NCI-H1092 treated with DMSO at 0.1 percent for 48 hours (cell line): Measurements from ENCODE around the gene MYO1E.

Source experiments
- DNase-seq: peaks from one replicate; lab custom pipeline; 2025; lab: John Stamatoyannopoulos, UW

The MYO1E gene

DNA sequence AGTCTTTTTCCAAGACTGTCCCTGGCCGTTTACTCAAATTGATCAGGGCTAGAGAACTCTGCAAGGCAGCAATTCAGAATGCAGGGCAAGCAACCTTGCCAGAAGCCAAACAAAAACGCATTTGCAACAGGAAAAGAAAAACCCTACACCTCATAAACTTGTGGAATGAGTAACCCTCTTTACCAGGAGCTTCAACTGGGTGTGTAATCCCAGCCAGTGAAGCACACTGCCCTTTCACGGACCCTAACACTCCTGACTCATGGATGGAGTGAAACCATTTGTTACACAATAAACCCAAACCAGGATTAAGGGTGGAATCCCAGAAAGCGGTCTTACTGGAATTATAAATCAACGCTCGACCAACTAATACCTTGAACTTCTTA lies 180.8 kb downstream of the MYO1E start:
- DNase-seq, result no peak

DNA sequence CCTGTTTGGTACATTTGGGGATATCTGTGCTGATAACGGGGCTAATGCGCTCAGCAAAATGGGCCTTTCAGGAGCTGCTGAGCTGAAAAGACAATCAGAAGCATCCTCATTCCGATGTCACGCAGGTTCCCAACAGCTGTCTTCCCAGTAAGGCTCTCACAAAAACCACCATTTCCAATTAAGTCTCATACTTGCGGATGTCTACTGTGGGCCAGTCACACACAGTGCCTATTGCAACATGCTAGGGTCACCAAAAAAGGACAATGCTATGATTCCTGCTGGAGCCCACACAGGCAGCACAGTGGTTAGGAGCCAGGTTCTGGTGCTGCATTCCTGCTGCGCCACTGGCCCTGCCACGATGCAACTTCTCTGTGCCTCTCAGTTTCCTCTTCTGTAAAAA lies 182.4 kb downstream of the MYO1E start:
- DNase-seq, result no peak

DNA sequence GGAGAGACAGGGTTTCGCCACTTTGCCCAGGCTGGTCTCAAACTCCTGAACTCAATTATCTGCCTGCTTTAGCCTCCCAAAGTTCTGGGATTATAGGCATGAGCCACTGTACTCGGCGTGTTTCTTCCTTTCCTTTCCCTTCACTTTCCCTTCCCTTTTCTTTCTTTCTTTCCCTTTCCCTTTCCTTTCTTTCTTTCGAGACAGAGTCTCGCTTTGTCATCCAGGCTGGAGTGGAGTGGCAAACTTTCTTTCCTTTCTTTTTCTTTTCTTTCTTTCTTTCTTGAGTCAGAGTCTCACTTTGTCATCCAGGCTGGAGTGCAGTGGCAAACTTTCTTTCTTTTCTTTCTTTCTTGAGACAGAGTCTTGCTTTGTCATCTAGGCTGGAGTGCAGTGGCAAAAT lies 183.4 kb downstream of the MYO1E start:
- no peak for DNase-seq

- DNase-seq, result no peak
These were observed 186.2 kb downstream of the MYO1E start for GRCh38 chr15:59186501-59186900.

- no peak for DNase-seq
These were observed 186.9 kb downstream of the MYO1E start for GRCh38 chr15:59185725-59186124.

GRCh38 chr15:59180945-59181600 lies 191.6 kb downstream of the MYO1E start:
- DNase-seq, result no peak

DNA sequence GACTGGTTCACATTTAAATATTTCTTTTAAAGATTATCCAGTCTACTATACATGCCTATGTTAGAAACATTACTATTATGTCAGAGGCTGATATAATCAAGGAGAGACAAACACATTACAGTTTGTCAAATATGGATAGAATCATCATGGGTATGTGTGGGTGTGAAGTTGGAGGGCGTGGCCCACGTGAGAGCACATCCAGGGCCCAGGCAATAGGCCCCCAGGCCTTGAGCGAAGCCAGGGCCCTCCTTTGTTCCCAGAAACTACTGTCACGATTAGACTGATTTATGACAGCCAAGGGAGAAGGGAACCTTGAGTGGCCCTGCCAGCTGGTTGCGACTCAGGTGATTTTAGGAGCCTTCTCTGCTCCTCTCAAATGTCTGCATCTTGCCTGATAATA lies 193.0 kb downstream of the MYO1E start:
- no peak for DNase-seq

DNA sequence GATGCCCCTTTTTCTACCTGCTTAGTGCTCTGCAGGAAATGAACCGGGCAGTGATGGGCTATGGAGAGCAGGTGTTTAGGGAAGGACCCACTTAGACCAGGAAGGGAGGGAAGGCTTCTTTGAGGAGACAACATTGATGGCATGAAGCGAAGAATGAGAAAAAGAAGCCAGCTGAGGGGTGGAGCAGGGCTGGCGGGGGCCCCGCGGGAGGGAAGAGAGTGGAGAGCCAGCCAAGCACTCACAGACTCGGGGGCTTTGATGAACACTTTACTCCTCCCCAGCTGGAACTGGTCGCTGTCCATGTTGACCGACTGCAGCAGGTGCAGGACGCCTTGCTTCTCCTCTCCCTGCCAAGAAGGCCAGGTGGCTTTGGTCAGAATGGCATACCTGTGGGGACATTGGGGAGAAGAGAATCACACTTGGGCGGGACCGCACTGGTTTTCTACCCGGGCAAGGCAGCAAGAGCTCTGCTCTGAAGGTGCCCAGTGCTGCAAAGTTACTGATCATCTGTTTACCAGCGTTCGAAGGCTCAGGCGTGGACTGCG lies 194.4 kb downstream of the MYO1E start:
- DNase-seq, result no peak

DNA sequence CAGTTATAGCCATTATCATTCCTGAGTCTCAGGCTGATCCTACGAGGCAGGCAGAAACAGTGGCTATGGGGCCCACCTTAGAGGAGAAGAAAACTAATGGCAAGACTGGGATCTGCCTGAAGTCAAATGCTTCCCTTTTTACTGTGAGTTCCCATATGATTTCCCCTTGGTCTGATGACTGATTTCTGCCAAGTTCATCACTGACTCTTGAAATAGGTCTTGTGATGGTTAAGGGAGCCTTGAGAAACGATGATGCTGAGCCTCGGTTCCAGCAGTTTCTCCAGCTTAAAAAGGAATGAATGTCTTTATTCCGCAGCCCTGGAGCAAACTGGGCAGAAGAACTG lies 195.4 kb downstream of the MYO1E start:
- DNase-seq, result no peak

DNA sequence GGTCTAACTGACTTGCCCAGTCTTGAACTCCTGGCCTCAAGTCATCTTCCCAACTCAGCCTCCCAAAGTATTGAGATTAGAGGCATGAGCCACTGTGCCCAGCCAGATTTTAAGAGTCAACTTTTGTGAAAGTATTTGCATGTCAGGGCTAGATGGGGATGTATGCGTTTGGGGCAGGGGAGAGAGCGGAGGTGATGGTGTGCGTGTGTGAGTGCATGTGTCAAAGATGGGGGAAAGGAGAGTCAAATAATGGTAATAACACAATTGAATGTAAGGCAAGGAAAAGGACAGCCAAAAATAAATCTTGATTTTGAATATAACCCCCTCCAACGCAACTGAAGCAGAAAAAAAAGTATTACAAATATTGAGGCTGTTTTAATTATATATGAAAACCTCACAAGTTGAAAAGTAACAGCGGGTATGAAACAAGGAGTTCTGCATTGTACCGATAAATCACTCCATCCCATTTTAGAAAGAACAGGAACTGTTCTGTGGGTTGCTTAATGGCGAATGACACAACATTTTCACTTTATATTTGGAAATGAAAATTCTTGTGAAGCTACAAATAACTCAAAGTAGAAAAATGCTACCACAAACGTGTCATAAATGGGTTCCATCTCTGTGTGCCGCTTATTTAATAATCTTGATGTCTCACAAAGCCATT lies 195.9 kb downstream of the MYO1E start:
- no peak for DNase-seq

DNA sequence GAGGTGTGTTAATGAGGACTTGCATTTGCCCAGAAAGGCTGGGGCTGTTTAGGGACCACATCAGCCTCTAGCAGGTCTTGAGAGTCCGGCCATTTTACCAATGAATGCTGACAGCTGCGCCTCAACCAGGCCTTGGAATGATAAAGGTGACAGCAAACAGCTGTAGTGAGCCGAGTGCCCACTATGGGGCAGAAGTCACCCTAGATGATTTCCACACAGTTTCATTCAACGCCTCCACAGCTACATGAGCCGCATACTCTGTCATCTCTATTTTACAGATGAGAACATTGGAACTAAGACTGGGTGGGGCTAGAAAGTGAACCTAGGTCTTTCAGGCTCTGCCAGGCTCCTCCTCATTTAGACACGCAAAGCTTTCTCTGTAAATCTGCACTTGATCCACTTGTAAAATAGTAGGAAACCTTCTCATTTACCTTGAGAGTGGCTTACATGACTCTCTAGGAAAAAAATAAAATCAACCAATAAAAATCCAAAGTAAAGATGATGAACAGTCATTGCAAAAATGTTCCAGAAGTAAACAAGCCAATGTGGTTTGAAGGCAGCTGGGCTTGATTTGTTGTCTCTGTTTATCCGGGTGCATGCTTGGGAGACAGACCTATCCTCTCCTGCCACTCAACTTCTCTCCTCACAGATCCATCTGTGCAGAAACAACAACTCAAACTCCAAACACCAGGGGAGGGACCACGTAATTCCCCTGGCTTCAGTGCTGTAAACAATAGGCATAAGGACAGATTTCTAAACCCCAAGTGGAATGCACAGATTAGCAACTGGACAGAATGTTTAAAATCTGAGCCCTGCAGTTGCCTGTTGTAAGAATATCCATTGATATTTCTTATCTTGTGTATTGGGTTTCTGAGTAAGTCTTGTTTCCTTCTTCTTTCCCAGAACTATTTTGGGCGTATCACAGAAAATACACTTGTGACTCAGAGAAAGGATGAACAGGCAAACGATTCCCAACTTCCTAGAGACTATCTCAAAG lies 197.5 kb downstream of the MYO1E start:
- DNase-seq, result peak; percentile 25

DNA sequence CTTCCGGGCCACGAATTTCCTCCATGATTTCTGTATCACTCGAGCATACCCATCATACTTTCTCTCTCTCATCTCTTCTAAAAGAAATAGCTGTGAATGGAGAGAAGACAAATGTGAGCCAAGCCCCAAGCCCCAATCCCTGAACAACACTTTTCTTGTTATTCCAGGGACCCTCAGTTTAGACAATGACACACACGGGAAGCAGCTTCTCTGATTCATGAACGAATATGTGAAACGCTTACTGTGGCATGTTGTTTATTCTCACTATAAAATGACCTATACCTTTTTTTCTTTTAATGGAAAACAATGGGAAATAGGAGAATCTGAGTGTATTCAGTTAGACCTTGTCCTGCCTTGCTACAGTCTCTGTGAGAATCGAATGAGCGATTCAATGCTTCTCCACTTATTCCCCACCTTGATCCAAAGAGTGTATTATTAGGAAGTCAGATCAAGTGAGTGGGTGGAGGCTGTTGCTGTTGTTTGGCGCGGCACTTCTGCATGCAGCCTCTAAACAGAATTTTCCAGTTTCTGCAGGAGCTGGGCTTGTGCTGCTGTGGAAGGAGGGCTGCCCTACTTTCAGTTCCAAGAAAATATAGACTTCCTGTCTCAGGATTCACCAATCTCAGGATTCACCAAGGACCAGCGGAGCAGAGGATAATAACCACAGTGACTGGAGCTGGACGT lies 198.4 kb downstream of the MYO1E start:
- no peak for DNase-seq

- no peak for DNase-seq
These were observed 199.5 kb downstream of the MYO1E start for GRCh38 chr15:59173194-59173593.

DNA sequence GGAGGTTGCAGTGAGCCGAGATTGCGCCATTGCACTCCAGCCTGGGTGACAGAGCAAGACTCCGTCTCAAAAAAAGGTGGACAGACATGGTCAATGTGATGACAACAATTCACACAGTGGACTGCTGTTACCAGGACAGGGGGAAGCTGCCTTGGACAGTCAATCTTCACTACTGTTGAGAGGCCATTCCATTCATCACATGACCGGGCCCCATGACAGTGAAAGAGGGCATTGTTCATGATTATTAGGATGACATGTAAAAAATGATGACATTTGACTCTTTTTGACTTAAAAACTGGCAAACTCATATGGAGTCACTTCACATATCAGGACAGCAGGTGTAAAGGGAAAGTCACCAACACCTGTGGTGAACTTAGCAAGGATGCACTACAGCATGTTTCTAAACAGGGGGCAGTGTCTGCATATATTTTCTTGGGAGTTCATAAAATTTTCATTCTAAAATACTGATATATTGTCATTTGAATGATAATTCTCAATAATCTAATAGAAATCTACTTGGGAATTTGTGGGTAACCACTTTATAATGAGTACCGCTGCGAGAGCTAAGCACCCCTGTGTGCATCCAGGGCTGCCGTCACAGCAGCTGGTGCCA lies 200.3 kb downstream of the MYO1E start:
- no peak for DNase-seq

DNA sequence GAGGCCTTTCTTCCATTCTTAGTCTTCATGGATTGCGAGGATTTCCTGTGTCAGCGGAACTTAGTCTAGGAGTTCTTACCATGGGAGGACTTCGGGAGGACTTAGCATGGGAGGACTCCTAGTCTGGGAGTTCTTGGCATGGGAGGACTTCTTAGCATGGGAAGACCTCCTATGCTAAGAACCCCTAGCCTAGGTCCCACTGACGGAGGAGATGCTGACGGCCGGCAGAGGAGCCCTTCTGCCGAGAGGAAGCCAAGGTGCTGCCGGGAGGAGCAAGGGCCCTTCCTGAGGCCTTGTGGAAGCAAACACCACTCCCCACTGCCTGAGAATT lies 201.6 kb downstream of the MYO1E start:
- no peak for DNase-seq

- DNase-seq, result peak; percentile 9
These were observed 202.2 kb downstream of the MYO1E start for GRCh38 chr15:59170295-59171066.

GRCh38 chr15:59169251-59169708 lies 203.4 kb downstream of the MYO1E start:
- no peak for DNase-seq

GRCh38 chr15:59168536-59168935 lies 204.1 kb downstream of the MYO1E start:
- no peak for DNase-seq

DNA sequence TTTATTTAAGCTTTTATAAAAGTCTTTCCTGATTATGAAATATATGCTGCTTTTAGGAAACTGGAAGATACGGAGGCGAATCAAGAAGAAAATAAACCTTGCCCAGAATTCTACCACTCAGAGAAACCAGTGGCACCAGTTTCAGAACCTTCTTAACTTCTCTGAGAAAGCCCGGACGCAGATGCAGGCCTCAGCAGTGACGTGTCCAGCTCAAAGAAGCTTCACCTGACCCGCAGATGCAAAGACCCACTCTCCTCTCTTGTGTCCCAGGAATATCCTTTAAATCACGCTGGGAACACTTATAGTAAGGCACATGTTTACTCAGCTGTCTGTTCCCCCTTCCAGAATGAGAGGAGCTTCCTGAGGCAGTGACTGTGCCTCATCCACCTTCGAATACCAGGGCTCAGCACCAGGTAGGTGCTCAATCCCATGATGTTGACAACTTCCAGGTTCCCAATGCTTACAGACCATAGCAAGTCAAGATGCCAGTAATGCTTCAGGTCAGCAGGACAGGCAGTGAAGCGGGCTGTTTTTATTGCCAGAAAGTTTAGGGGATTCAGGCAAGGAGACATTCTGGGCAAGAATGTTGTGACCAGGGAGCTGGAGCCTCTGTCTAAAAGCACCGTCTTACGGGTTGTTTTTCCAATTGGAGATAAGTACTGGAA lies 205.9 kb downstream of the MYO1E start:
- DNase-seq, result peak; percentile 7

DNA sequence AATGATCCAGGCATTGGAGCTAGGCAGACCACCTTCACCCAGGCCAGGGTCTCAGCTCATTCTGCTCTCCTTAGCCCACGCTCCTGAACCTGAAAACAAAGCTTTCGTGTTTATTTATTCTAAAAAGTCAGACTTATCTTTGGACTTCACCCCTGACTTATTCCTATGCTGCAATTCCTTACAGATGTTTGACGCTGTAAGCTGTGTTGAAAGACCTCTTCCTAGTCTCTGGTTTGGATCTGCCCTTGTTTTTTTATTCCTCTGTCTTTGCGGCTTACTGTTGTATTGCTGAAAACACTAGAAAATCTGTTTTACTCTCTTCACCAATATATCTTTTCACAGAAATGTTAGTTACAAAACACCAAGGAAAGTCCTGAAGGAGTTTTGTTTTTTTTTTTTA lies 206.5 kb downstream of the MYO1E start:
- no peak for DNase-seq
